AG09309 (cell line): ENCODE data around the gene DNAJB9.
A peak's percentile ranks its signal among the peaks of the same experiment; 100 is the strongest.

ENCODE experiments used
- DNase-seq: peaks from one replicate; pipeline ENCODE4 v3.0.0-alpha.2; 2010; ENCODE audit warnings: low read depth
- H3K4me3 ChIP-seq: 2 replicates; pipeline ENCODE4 v1.5.1; 2011; ENCODE audit warnings: mild to moderate bottlenecking, low read depth, low read length, moderate library complexity; ENCODE audit not compliant: control insufficient read depth
- CTCF ChIP-seq: IDR thresholded peaks from 2 replicates; pipeline ENCODE4 v1.5.1; 2011; ENCODE audit warnings: mild to moderate bottlenecking, low read depth, low read length, inconsistent platforms; ENCODE audit not compliant: insufficient read depth, control insufficient read depth; ENCODE audit errors: missing control alignments

DNAJB9 gene

DNA sequence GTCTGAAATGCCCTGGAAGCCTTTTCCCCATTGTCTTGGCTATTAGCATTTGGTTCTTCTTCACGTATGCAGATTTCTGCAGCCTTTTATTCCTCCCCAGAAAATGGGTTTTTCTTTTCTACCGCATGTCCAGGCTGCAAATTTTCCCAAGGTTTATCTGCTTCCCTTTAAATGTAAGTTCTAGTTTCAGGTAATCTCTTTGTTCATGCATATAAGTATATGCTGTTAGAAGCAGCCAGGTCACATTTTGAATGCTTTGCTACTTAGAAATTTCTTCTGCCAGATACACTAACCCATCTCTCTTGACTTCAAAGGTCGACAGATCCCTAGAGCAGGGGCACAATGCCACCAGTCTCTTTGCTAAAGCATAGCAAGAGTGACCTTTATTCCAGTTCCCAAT lies 12.5 kb upstream of the DNAJB9 start:
- DNase-seq = no peak
- H3K4me3 ChIP-seq = no peak overlapping the region
- TF ChIP-seq CTCF = no peak

DNA sequence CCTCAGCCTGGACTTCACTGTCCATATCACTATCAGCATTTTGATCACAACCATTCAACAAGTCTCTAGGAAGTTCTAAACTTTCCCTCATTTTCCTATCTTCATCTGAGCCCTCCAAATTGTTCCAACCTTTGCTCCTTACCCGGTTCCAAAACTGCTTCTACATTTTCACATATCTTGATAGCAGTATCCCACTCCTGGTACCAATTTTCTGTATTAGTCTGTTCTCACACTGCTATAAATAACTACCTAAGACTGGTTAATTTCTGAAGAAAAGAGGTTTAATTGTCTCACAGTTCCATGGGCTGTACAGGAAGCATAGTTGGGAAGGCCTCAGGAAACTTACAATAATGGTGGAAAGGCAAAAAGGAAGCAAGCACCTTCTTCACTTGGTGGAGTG lies 12.1 kb upstream of the DNAJB9 start:
- DNase-seq = no peak
- H3K4me3 ChIP-seq = no peak overlapping the region
- no peak for TF ChIP-seq CTCF

- DNase-seq = no peak
- no peak overlapping the region for H3K4me3 ChIP-seq
- no peak for TF ChIP-seq CTCF
These were observed 10.4 kb upstream of the DNAJB9 start for GRCh38 chr7:108559253-108559652.

GRCh38 chr7:108561047-108561619 lies 8.5 kb upstream of the DNAJB9 start:
- DNase-seq = no peak
- no peak for TF ChIP-seq CTCF
- no peak overlapping the region for H3K4me3 ChIP-seq

GRCh38 chr7:108565987-108566386 lies 3.7 kb upstream of the DNAJB9 start:
- no peak for DNase-seq
- H3K4me3 ChIP-seq = no peak overlapping the region
- no peak for TF ChIP-seq CTCF

- no peak for DNase-seq
- no peak for TF ChIP-seq CTCF
- peak overlapping the region; percentile 90 for H3K4me3 ChIP-seq
These were observed 783 bp upstream of the DNAJB9 start for GRCh38 chr7:108568801-108569380.
